ENCODE data around the gene EI24. TPM values are rescaled to one million over a fixed set of nuclear protein-coding genes. Genes with fewer than 3 reads are reported as not detected.

Gene EI24
- total and polyA plus RNA-seq, 4 donors, result 64.9 to 288 (median 203) TPM

DNA sequence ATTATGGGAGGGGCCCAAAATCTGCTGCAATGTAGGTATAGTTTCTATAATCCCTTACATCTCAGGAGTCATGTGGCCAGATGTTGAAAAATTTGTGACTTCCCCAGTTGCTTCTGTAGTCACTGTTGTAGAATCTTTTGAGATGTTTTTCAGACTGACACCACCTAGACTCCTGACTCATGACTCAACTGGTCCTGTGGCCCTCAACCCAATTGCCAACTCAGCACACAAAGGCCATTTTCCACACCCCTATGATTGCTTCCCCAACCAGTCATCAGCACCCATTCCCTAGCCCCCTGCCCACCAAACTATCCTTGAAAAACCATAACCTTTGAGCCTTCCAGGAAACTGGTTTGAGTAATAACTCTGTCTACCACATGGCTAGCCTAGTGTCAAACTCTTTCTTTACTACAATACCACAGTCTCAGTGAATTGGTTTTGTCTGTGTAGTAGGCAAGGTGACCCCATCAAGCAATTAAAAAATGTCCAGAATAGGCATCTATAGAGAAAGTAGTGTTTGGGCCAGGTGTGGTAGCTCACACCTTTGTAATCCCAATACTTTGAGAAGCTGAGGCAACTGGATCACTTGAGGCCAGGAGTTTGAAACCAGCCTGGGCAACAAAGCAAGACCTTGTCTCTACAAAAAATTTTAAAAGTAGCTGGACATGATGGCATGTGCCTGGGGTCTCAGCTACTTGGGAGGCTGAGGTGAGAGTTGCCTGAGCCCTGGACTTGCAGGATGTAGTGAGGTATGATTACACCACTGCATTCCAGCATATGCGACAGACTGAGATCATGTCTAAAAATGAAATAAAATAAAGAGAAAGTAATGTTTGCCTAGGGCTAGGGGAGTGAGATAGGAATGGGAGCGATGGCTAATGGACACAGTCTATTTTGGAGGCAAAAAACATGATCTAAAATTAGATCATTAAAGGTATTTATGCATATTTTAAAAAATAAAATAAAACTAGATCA, 49.1 kb upstream of the EI24 start:
- Histone ChIP-seq H3K9me3 (ENCODE audit: control insufficient read depth in 4 of 4, low read length in 3 of 4) (peaks cover 0 to 6% (median 1%) of the 10 kb centered on the region in 4 donors), H3K36me3 (ENCODE audit: control insufficient read depth in 4 of 4, insufficient read depth in 3 of 4, low read depth in 1 of 4, low read length in 3 of 4) (no peaks in the 10 kb centered on the region), H3K9ac (ENCODE audit: low read depth in 1 of 2, low read length in 2 of 2) (no peak overlapping the region), H3K27ac (ENCODE audit: low read depth in 1 of 2, low read length in 2 of 2) (no peak overlapping the region), H3K4me1 (ENCODE audit: control insufficient read depth in 4 of 4, insufficient read depth in 4 of 4, low read length in 3 of 4) (peaks cover 0 to 2% (median 0%) of the 10 kb centered on the region in 4 donors), H3K27me3 (ENCODE audit: control insufficient read depth in 4 of 4, insufficient read depth in 4 of 4, low read length in 3 of 4) (no peaks in the 10 kb centered on the region), H3K4me3 (ENCODE audit: low read depth in 1 of 3, low read length in 3 of 3) (no peak overlapping the region)
- no peak for TF ChIP-seq TAF1 (conservative IDR thresholded peaks at IDR 0.05)
- TF ChIP-seq GABPA (IDR thresholded peaks at IDR 0.05 in 1 of 2, conservative IDR thresholded peaks at IDR 0.05 in 1 of 2), result no peak
- TF ChIP-seq JUND (IDR thresholded peaks at IDR 0.05), result no peak
- TF ChIP-seq, protein P1, sequence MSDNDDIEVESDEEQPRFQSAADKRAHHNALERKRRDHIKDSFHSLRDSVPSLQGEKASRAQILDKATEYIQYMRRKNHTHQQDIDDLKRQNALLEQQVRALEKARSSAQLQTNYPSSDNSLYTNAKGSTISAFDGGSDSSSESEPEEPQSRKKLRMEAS (IDR thresholded peaks at IDR 0.05), result no peak
- TF ChIP-seq NR2F2 (IDR thresholded peaks at IDR 0.05), result no peak
- TF ChIP-seq, protein P2, sequence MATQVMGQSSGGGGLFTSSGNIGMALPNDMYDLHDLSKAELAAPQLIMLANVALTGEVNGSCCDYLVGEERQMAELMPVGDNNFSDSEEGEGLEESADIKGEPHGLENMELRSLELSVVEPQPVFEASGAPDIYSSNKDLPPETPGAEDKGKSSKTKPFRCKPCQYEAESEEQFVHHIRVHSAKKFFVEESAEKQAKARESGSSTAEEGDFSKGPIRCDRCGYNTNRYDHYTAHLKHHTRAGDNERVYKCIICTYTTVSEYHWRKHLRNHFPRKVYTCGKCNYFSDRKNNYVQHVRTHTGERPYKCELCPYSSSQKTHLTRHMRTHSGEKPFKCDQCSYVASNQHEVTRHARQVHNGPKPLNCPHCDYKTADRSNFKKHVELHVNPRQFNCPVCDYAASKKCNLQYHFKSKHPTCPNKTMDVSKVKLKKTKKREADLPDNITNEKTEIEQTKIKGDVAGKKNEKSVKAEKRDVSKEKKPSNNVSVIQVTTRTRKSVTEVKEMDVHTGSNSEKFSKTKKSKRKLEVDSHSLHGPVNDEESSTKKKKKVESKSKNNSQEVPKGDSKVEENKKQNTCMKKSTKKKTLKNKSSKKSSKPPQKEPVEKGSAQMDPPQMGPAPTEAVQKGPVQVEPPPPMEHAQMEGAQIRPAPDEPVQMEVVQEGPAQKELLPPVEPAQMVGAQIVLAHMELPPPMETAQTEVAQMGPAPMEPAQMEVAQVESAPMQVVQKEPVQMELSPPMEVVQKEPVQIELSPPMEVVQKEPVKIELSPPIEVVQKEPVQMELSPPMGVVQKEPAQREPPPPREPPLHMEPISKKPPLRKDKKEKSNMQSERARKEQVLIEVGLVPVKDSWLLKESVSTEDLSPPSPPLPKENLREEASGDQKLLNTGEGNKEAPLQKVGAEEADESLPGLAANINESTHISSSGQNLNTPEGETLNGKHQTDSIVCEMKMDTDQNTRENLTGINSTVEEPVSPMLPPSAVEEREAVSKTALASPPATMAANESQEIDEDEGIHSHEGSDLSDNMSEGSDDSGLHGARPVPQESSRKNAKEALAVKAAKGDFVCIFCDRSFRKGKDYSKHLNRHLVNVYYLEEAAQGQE (IDR thresholded peaks at IDR 0.05), result no peak
- DNase-seq (ENCODE audit: low spot score), result no peak
- WGBS, result 97% methylated on average over 2 of the region's 2 CpGs

DNA sequence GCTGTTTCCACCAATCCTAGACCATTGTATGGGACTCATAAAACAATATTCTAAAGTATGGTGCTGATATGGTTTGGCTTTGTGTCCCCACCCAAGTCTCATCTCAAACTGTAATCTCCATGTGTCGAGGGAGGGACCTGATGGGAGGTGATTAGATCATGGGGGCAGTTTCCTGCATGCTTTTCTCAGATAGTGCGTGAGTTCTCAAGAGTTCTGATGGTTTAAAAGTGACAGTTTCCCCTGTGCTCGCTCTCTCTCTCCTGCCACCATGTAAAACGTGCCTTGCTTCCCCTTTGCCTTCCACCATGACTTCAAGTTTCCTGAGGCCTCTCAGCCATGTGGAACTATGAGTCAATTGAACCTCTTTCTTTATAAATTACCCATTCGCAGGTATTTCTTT, 44.0 kb upstream of the EI24 start:
- no peak overlapping the region for H3K9ac ChIP-seq (ENCODE audit: low read depth in 1 of 2, low read length in 2 of 2)
- no peak overlapping the region for H3K27ac ChIP-seq (ENCODE audit: low read depth in 1 of 2, low read length in 2 of 2)
- no peak overlapping the region for H3K4me3 ChIP-seq (ENCODE audit: low read depth in 1 of 3, low read length in 3 of 3)
- H3K36me3 ChIP-seq (ENCODE audit: control insufficient read depth in 4 of 4, insufficient read depth in 3 of 4, low read depth in 1 of 4, low read length in 3 of 4), result no peaks in the 10 kb centered on the region
- H3K9me3 ChIP-seq (ENCODE audit: control insufficient read depth in 4 of 4, low read length in 3 of 4), result peaks cover 0 to under 1% (median 0%) of the 10 kb centered on the region in 4 donors
- no peaks in the 10 kb centered on the region for H3K27me3 ChIP-seq (ENCODE audit: control insufficient read depth in 4 of 4, insufficient read depth in 4 of 4, low read length in 3 of 4)
- WGBS, result 72% methylated on average over 5 of the region's 5 CpGs
- H3K4me1 ChIP-seq (ENCODE audit: control insufficient read depth in 4 of 4, insufficient read depth in 4 of 4, low read length in 3 of 4), result no peaks in the 10 kb centered on the region
- DNase-seq (ENCODE audit: low spot score), result no peak
- TF ChIP-seq GABPA (IDR thresholded peaks at IDR 0.05 in 1 of 2, conservative IDR thresholded peaks at IDR 0.05 in 1 of 2), result no peak
- no peak for TF ChIP-seq SP1 (IDR thresholded peaks at IDR 0.05)
- no peak for TF ChIP-seq HNF4A (conservative IDR thresholded peaks at IDR 0.05)
- no peak for TF ChIP-seq EGR1 (IDR thresholded peaks at IDR 0.05; ENCODE audit: low read depth in 2 of 2)
- TF ChIP-seq, protein P1 (IDR thresholded peaks at IDR 0.05), result no peak
- TF ChIP-seq RAD21 (IDR thresholded peaks at IDR 0.05), result no peak
- TF ChIP-seq FOXA1 (IDR thresholded peaks at IDR 0.05), result no peak
- TF ChIP-seq YY1 (IDR thresholded peaks at IDR 0.05), result no peak
- no peak for TF ChIP-seq HNF4G (IDR thresholded peaks at IDR 0.05)
- TF ChIP-seq, protein P2 (IDR thresholded peaks at IDR 0.05), result no peak
- TF ChIP-seq NR2F2 (IDR thresholded peaks at IDR 0.05), result no peak
- TF ChIP-seq TAF1 (conservative IDR thresholded peaks at IDR 0.05), result no peak
- TF ChIP-seq, protein P3, sequence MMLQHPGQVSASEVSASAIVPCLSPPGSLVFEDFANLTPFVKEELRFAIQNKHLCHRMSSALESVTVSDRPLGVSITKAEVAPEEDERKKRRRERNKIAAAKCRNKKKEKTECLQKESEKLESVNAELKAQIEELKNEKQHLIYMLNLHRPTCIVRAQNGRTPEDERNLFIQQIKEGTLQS (IDR thresholded peaks at IDR 0.05), result no peak

Measured in liver (tissue), 9 donors.